ENCODE results near the gene LUZP1.

LUZP1 gene

GRCh38 chr1:23148084-23148483 is 20.6 kb downstream of the LUZP1 start:
- no peak for DNase-seq

GRCh38 chr1:23140940-23141596 is 27.6 kb downstream of the LUZP1 start:
- DNase-seq = no peak
- Histone ChIP-seq H3K9me3 (ENCODE audit: control extremely low read depth in 1 of 5, control insufficient read depth in 4 of 5, insufficient read depth in 2 of 5, low read depth in 1 of 5, low read length in 4 of 5) (no peaks in the 10 kb centered on the region), H3K4me3 (ENCODE audit: control insufficient read depth in 1 of 7, extremely low read depth in 1 of 7, insufficient read depth in 4 of 7, low read depth in 2 of 7, low read length in 6 of 7) (no peak overlapping the region), H3K36me3 (ENCODE audit: control insufficient read depth in 4 of 4, insufficient read depth in 4 of 4, low read length in 3 of 4) (peaks cover 0 to 2% (median 0%) of the 10 kb centered on the region in 4 experiments), H3K27ac (ENCODE audit: insufficient read depth in 1 of 2, low read depth in 1 of 2, low read length in 2 of 2, poor library complexity in 1 of 2, severe bottlenecking in 2 of 2) (no peak overlapping the region), H3K27me3 (replicated peaks in 2 of 5; ENCODE audit: control insufficient read depth in 4 of 5, insufficient read depth in 5 of 5, low read length in 4 of 5) (no peaks in the 10 kb centered on the region), H3K4me1 (ENCODE audit: control extremely low read depth in 1 of 4, control insufficient read depth in 4 of 4, insufficient read depth in 4 of 4, low read length in 3 of 4) (no peaks in the 10 kb centered on the region)
- WGBS (ENCODE audit: insufficient coverage) = 100% methylated on average over 5 of the region's 6 CpGs
- POLR2A ChIA-PET = interaction anchor here (0.6 to 1.5 kb wide), 2 partner anchors 10 to 22 kb away, joined by 3 read pairs; no protein-coding TSS in a partner anchor
- CTCF ChIA-PET = interaction anchor here (1.6 kb wide), 1 partner anchor 42 kb away, joined by 6 read pairs; no protein-coding TSS in a partner anchor

More at GRCh38 chr1:23148084-23148483, 20.6 kb downstream of the LUZP1 start:
- H3K4me1 ChIP-seq (ENCODE audit: control extremely low read depth in 1 of 4, control insufficient read depth in 4 of 4, insufficient read depth in 4 of 4, low read length in 3 of 4) = peaks cover 0 to 4% (median 1%) of the 10 kb centered on the region in 4 experiments
- H3K36me3 ChIP-seq (ENCODE audit: control insufficient read depth in 4 of 4, insufficient read depth in 4 of 4, low read length in 3 of 4) = no peaks in the 10 kb centered on the region
- no peak overlapping the region for H3K27ac ChIP-seq (ENCODE audit: insufficient read depth in 1 of 2, low read depth in 1 of 2, low read length in 2 of 2, poor library complexity in 1 of 2, severe bottlenecking in 2 of 2)
- no peaks in the 10 kb centered on the region for H3K9me3 ChIP-seq (ENCODE audit: control extremely low read depth in 1 of 5, control insufficient read depth in 4 of 5, insufficient read depth in 2 of 5, low read depth in 1 of 5, low read length in 4 of 5)
- no peak overlapping the region for H3K4me3 ChIP-seq (ENCODE audit: control insufficient read depth in 1 of 7, extremely low read depth in 1 of 7, insufficient read depth in 4 of 7, low read depth in 2 of 7, low read length in 6 of 7)
- CTCF ChIA-PET = interaction anchor here (0.6 to 0.7 kb wide), 2 partner anchors 47 to 506 kb away, joined by 3 read pairs; no protein-coding TSS in a partner anchor
- no peaks in the 10 kb centered on the region for H3K27me3 ChIP-seq (replicated peaks in 2 of 5; ENCODE audit: control insufficient read depth in 4 of 5, insufficient read depth in 5 of 5, low read length in 4 of 5)
- POLR2A ChIA-PET = no interaction called here
- 94% methylated on average over 2 of the region's 4 CpGs for WGBS (ENCODE audit: insufficient coverage)

- H3K4me3 ChIP-seq (ENCODE audit: control insufficient read depth in 1 of 7, extremely low read depth in 1 of 7, insufficient read depth in 4 of 7, low read depth in 2 of 7, low read length in 6 of 7) = no peak overlapping the region
- POLR2A ChIA-PET = interaction anchor here (0.5 kb wide), 1 partner anchor 30 kb away, joined by 4 read pairs; no protein-coding TSS in a partner anchor
- no CpG with 5 or more reads among the region's 2 CpGs for WGBS (ENCODE audit: insufficient coverage)
Observed at GRCh38 chr1:23135268-23135667, 33.4 kb downstream of the LUZP1 start.

GRCh38 chr1:23134055-23134454 is 34.6 kb downstream of the LUZP1 start:
- DNase-seq = no peak
- Histone ChIP-seq H3K9me3 (ENCODE audit: control extremely low read depth in 1 of 5, control insufficient read depth in 4 of 5, insufficient read depth in 2 of 5, low read depth in 1 of 5, low read length in 4 of 5) (no peaks in the 10 kb centered on the region), H3K4me3 (ENCODE audit: control insufficient read depth in 1 of 7, extremely low read depth in 1 of 7, insufficient read depth in 4 of 7, low read depth in 2 of 7, low read length in 6 of 7) (no peak overlapping the region), H3K36me3 (ENCODE audit: control insufficient read depth in 4 of 4, insufficient read depth in 4 of 4, low read length in 3 of 4) (no peaks in the 10 kb centered on the region), H3K27me3 (replicated peaks in 2 of 5; ENCODE audit: control insufficient read depth in 4 of 5, insufficient read depth in 5 of 5, low read length in 4 of 5) (no peaks in the 10 kb centered on the region), H3K4me1 (ENCODE audit: control extremely low read depth in 1 of 4, control insufficient read depth in 4 of 4, insufficient read depth in 4 of 4, low read length in 3 of 4) (no peaks in the 10 kb centered on the region), H3K27ac (ENCODE audit: insufficient read depth in 1 of 2, low read depth in 1 of 2, low read length in 2 of 2, poor library complexity in 1 of 2, severe bottlenecking in 2 of 2) (no peak overlapping the region)
- POLR2A ChIA-PET = no interaction called here
- CTCF ChIA-PET = interaction anchor here (1.5 to 2.5 kb wide), 2 partner anchors 14 to 31 kb away, joined by 3 to 8 read pairs; no protein-coding TSS in a partner anchor
- WGBS (ENCODE audit: insufficient coverage) = 95% methylated on average over 4 of the region's 4 CpGs

More at GRCh38 chr1:23135268-23135667, 33.4 kb downstream of the LUZP1 start:
- Histone ChIP-seq H3K27me3 (replicated peaks in 2 of 5; ENCODE audit: control insufficient read depth in 4 of 5, insufficient read depth in 5 of 5, low read length in 4 of 5) (no peaks in the 10 kb centered on the region), H3K36me3 (ENCODE audit: control insufficient read depth in 4 of 4, insufficient read depth in 4 of 4, low read length in 3 of 4) (no peaks in the 10 kb centered on the region), H3K4me1 (ENCODE audit: control extremely low read depth in 1 of 4, control insufficient read depth in 4 of 4, insufficient read depth in 4 of 4, low read length in 3 of 4) (no peaks in the 10 kb centered on the region), H3K9me3 (ENCODE audit: control extremely low read depth in 1 of 5, control insufficient read depth in 4 of 5, insufficient read depth in 2 of 5, low read depth in 1 of 5, low read length in 4 of 5) (no peaks in the 10 kb centered on the region), H3K27ac (ENCODE audit: insufficient read depth in 1 of 2, low read depth in 1 of 2, low read length in 2 of 2, poor library complexity in 1 of 2, severe bottlenecking in 2 of 2) (no peak overlapping the region)
- CTCF ChIA-PET = interaction anchor here (0.9 to 1.5 kb wide), 3 partner anchors 12 to 42 kb away, joined by 3 to 4 read pairs (median 3); no protein-coding TSS in a partner anchor
- DNase-seq = no peak

GRCh38 chr1:23133587-23133986 is 35.1 kb downstream of the LUZP1 start:
- POLR2A ChIA-PET = no interaction called here
- DNase-seq = no peak
- CTCF ChIA-PET = interaction anchor here (2.5 kb wide), 1 partner anchor 13 kb away, joined by 8 read pairs; no protein-coding TSS in a partner anchor
- no peak overlapping the region for H3K27ac ChIP-seq (ENCODE audit: insufficient read depth in 1 of 2, low read depth in 1 of 2, low read length in 2 of 2, poor library complexity in 1 of 2, severe bottlenecking in 2 of 2)
- 100% methylated on average over 1 of the region's 5 CpGs for WGBS (ENCODE audit: insufficient coverage)
- no peaks in the 10 kb centered on the region for H3K4me1 ChIP-seq (ENCODE audit: control extremely low read depth in 1 of 4, control insufficient read depth in 4 of 4, insufficient read depth in 4 of 4, low read length in 3 of 4)
- H3K9me3 ChIP-seq (ENCODE audit: control extremely low read depth in 1 of 5, control insufficient read depth in 4 of 5, insufficient read depth in 2 of 5, low read depth in 1 of 5, low read length in 4 of 5) = no peaks in the 10 kb centered on the region
- H3K27me3 ChIP-seq (replicated peaks in 2 of 5; ENCODE audit: control insufficient read depth in 4 of 5, insufficient read depth in 5 of 5, low read length in 4 of 5) = no peaks in the 10 kb centered on the region
- no peak overlapping the region for H3K4me3 ChIP-seq (ENCODE audit: control insufficient read depth in 1 of 7, extremely low read depth in 1 of 7, insufficient read depth in 4 of 7, low read depth in 2 of 7, low read length in 6 of 7)
- H3K36me3 ChIP-seq (ENCODE audit: control insufficient read depth in 4 of 4, insufficient read depth in 4 of 4, low read length in 3 of 4) = no peaks in the 10 kb centered on the region

GRCh38 chr1:23132033-23132432 is 36.6 kb downstream of the LUZP1 start:
- ChIA-PET CTCF (interaction anchor here (0.9 to 2.5 kb wide), 6 partner anchors 12 to 54 kb away, joined by 3 to 12 read pairs (median 3); no protein-coding TSS in a partner anchor), POLR2A (interaction anchor here (0.7 kb wide), 1 partner anchor 29 kb away, joined by 4 read pairs; no protein-coding TSS in a partner anchor)
- WGBS (ENCODE audit: insufficient coverage) = 83% methylated on average over 1 of the region's 1 CpG
- Histone ChIP-seq H3K4me3 (ENCODE audit: control insufficient read depth in 1 of 7, extremely low read depth in 1 of 7, insufficient read depth in 4 of 7, low read depth in 2 of 7, low read length in 6 of 7) (no peak overlapping the region), H3K27me3 (replicated peaks in 2 of 5; ENCODE audit: control insufficient read depth in 4 of 5, insufficient read depth in 5 of 5, low read length in 4 of 5) (no peaks in the 10 kb centered on the region), H3K4me1 (ENCODE audit: control extremely low read depth in 1 of 4, control insufficient read depth in 4 of 4, insufficient read depth in 4 of 4, low read length in 3 of 4) (no peaks in the 10 kb centered on the region), H3K36me3 (ENCODE audit: control insufficient read depth in 4 of 4, insufficient read depth in 4 of 4, low read length in 3 of 4) (no peaks in the 10 kb centered on the region), H3K27ac (ENCODE audit: insufficient read depth in 1 of 2, low read depth in 1 of 2, low read length in 2 of 2, poor library complexity in 1 of 2, severe bottlenecking in 2 of 2) (no peak overlapping the region), H3K9me3 (ENCODE audit: control extremely low read depth in 1 of 5, control insufficient read depth in 4 of 5, insufficient read depth in 2 of 5, low read depth in 1 of 5, low read length in 4 of 5) (no peaks in the 10 kb centered on the region)
- no peak for DNase-seq

GRCh38 chr1:23129846-23130245 is 38.8 kb downstream of the LUZP1 start:
- no peak overlapping the region for H3K27ac ChIP-seq (ENCODE audit: insufficient read depth in 1 of 2, low read depth in 1 of 2, low read length in 2 of 2, poor library complexity in 1 of 2, severe bottlenecking in 2 of 2)
- no peak overlapping the region for H3K4me3 ChIP-seq (ENCODE audit: control insufficient read depth in 1 of 7, extremely low read depth in 1 of 7, insufficient read depth in 4 of 7, low read depth in 2 of 7, low read length in 6 of 7)
- H3K4me1 ChIP-seq (ENCODE audit: control extremely low read depth in 1 of 4, control insufficient read depth in 4 of 4, insufficient read depth in 4 of 4, low read length in 3 of 4) = peaks cover 0 to 3% (median 0%) of the 10 kb centered on the region in 4 experiments
- no peaks in the 10 kb centered on the region for H3K36me3 ChIP-seq (ENCODE audit: control insufficient read depth in 4 of 4, insufficient read depth in 4 of 4, low read length in 3 of 4)
- POLR2A ChIA-PET = no interaction called here
- CTCF ChIA-PET = no interaction called here
- DNase-seq = no peak
- no peaks in the 10 kb centered on the region for H3K9me3 ChIP-seq (ENCODE audit: control extremely low read depth in 1 of 5, control insufficient read depth in 4 of 5, insufficient read depth in 2 of 5, low read depth in 1 of 5, low read length in 4 of 5)
- no peaks in the 10 kb centered on the region for H3K27me3 ChIP-seq (replicated peaks in 2 of 5; ENCODE audit: control insufficient read depth in 4 of 5, insufficient read depth in 5 of 5, low read length in 4 of 5)

All from common myeloid progenitor, CD34-positive (primary cell).